Prostate gland (tissue), 2 donors: ENCODE data around the gene CASP12.

Experiments
- CTCF ChIP-seq, 4 experiments: fragments of 200-600 bp in 2 of 4; fragments of 450-650 bp in 2 of 4; sonication (generic) in 2 of 4; IDR thresholded peaks; 1 replicate in 3 of 4; 2 replicates in 1 of 4; pipeline ENCODE4 v1.5.1; 2016 to 2019; ENCODE audit warnings: antibody characterized with exemption in 4 of 4, mild to moderate bottlenecking in 2 of 4, moderate library complexity in 2 of 4
- POLR2AphosphoS5 ChIP-seq: sonication (generic); formaldehyde crosslinking; IDR thresholded peaks from one replicate; pipeline ENCODE4 v1.6.1; 2017; ENCODE audit warnings: antibody characterized with exemption

DNA sequence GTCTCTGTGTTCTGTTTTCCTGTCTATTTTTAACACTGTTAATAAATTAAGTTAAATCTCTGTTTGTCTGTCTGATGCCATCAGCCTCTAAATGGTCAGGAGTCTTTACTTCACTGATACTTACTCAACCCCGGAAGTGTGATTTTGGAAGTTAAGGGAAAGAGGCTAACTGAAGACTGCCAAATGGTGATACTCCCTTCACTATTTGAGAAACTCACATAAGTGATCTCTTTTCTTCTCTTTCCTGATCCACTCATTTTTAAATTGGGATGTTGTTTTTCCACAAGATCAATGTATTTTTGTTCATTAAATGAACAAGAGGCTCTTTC lies 389 bp upstream of the CASP12 start:
- TF ChIP-seq CTCF (IDR thresholded peaks at IDR 0.05) (no peak), POLR2AphosphoS5 (no peak)
